Aorta (tissue), 5 donors: ENCODE measurements around the gene ARHGEF16. TPM values are rescaled to one million over a fixed set of nuclear protein-coding genes. Genes with fewer than 3 reads are reported as not detected.

Experiments
- ATAC-seq: fragments of 200-7000 bp; cut with Tn5 transposase; one replicate; pipeline ENCODE4 v1.9.1; 2022; ENCODE audit warnings: moderate library complexity; ENCODE audit not compliant: low FRiP score
- DNase-seq, 2 donors: peaks; one replicate each; pipeline ENCODE4 v3.0.0-alpha.2; 2020
- H3K27ac ChIP-seq, 2 donors: one replicate each; pipeline ENCODE4 v1.5.1; 2013; ENCODE audit warnings: low read length in 2 of 2, mild to moderate bottlenecking in 2 of 2, moderate library complexity in 2 of 2, control low read depth in 1 of 2, inconsistent platforms in 1 of 2, low read depth in 1 of 2
- H3K27me3 ChIP-seq, 2 donors: one replicate each; pipeline ENCODE4 v1.6.1; 2013; ENCODE audit warnings: control low read depth in 1 of 2, low read length in 1 of 2, mild to moderate bottlenecking in 1 of 2, moderate library complexity in 1 of 2; ENCODE audit not compliant: insufficient read depth in 2 of 2, control insufficient read depth in 1 of 2
- H3K36me3 ChIP-seq, 2 donors: one replicate each; pipeline ENCODE4 v1.6.1; 2013; ENCODE audit warnings: control low read depth in 1 of 2, low read length in 1 of 2, mild to moderate bottlenecking in 1 of 2; ENCODE audit not compliant: insufficient read depth in 2 of 2, control insufficient read depth in 1 of 2
- H3K4me1 ChIP-seq, 2 donors: one replicate each; pipeline ENCODE4 v1.6.1; 2013; ENCODE audit warnings: low read length in 2 of 2, control low read depth in 1 of 2, mild to moderate bottlenecking in 1 of 2, moderate library complexity in 1 of 2; ENCODE audit not compliant: insufficient read depth in 2 of 2, control insufficient read depth in 1 of 2
- H3K4me3 ChIP-seq, 2 donors: one replicate each; pipeline ENCODE4 v1.5.1; 2013; ENCODE audit warnings: low read length in 2 of 2, control low read depth in 1 of 2, mild to moderate bottlenecking in 1 of 2
- H3K9me3 ChIP-seq: one replicate; pipeline ENCODE4 v1.6.1; 2013; ENCODE audit warnings: mild to moderate bottlenecking, low read length; ENCODE audit not compliant: control insufficient read depth
- WGBS, 2 donors: extraction: QIAGEN DNeasy Blood & Tissue Kit; methylation state at CpG; one replicate each; pipeline ENCODE4 v1.1.7; 2013; 5-methylcytosine and 5-hydroxymethylcytosine counted together
- intact Hi-C, 2 donors: fragments of 100-400 bp; cut with DNase I; formaldehyde crosslinking; loops; one replicate each; pipeline versions ENCODE4 v1.14.2 to v1.15.0; 2022
- polyA plus RNA-seq, 2 donors: library from polyadenylated mRNA; stranded (reverse); fragments of 200-250 nt; gene quantifications; one replicate each; pipeline ENCODE4 v1.2.3, GENCODE V29; 2013
- total RNA-seq, 2 donors: library from RNA; stranded (reverse); fragmentation: NEBNext Ultra II Directional; extraction: Animal tissue kit (Norgen Biotek cat#: 25700); gene quantifications; one replicate each; pipeline ENCODE4 v1.2.1, GENCODE V29; 2021
- donor health status: healthy with polysubstance abuse.
- donor health status: Bipolar disorder and iron deficiency.
- donor health status: DM: no; HTN: no; CAD: no.
- donor health status: DM: no; HTN: no; CAD: no.
- donor health status: DM: yes; HTN: yes; CAD: no.

Gene ARHGEF16
- total and polyA plus RNA-seq, 4 donors = 0.62 to 8.8 (median 1.4) TPM; not detected in 1

GRCh38 chr1:3515272-3515671, 60.8 kb downstream of the ARHGEF16 start:
- Histone ChIP-seq H3K9me3 (no peaks in the 10 kb centered on the region), H3K4me1 (no peaks in the 10 kb centered on the region), H3K27ac (no peak overlapping the region), H3K36me3 (no peaks in the 10 kb centered on the region), H3K4me3 (no peak overlapping the region), H3K27me3 (no peaks in the 10 kb centered on the region)
- WGBS, 2 donors = 74 to 76% methylated on average over 12 of the region's 12 CpGs
- ATAC-seq = no peak
- DNase-seq = no peak
- intact Hi-C loops = no loop called here

- no peaks in the 10 kb centered on the region for H3K4me1 ChIP-seq
- no peaks in the 10 kb centered on the region for H3K36me3 ChIP-seq
- no peaks in the 10 kb centered on the region for H3K9me3 ChIP-seq
- DNase-seq (no peak), ATAC-seq (no peak)
- no peaks in the 10 kb centered on the region for H3K27me3 ChIP-seq
- H3K4me3 ChIP-seq = no peak overlapping the region
- WGBS, 2 donors = 40 to 47% methylated on average over 19 of the region's 19 CpGs
- intact Hi-C loops = no loop called here
- H3K27ac ChIP-seq = no peak overlapping the region
These were observed 61.5 kb downstream of the ARHGEF16 start for GRCh38 chr1:3515774-3516480.

GRCh38 chr1:3516481-3516869, 62.0 kb downstream of the ARHGEF16 start:
- H3K4me1 ChIP-seq = no peaks in the 10 kb centered on the region
- ATAC-seq (no peak), DNase-seq (no peak)
- no peaks in the 10 kb centered on the region for H3K9me3 ChIP-seq
- no peak overlapping the region for H3K27ac ChIP-seq
- 63 to 70% methylated on average over 15 of the region's 15 CpGs for WGBS, 2 donors
- no peak overlapping the region for H3K4me3 ChIP-seq
- H3K36me3 ChIP-seq = no peaks in the 10 kb centered on the region
- intact Hi-C loops = no loop called here
- no peaks in the 10 kb centered on the region for H3K27me3 ChIP-seq

- DNase-seq (no peak), ATAC-seq (no peak)
- Histone ChIP-seq H3K4me3 (no peak overlapping the region), H3K27me3 (no peaks in the 10 kb centered on the region), H3K27ac (no peak overlapping the region), H3K9me3 (no peaks in the 10 kb centered on the region), H3K36me3 (no peaks in the 10 kb centered on the region), H3K4me1 (no peaks in the 10 kb centered on the region)
- 71 to 73% methylated on average over 26 to 27 of the region's 27 CpGs for WGBS, 2 donors
- intact Hi-C loops = no loop called here
These were observed 62.6 kb downstream of the ARHGEF16 start for GRCh38 chr1:3516911-3517675.

- H3K27ac ChIP-seq = no peak overlapping the region
- H3K4me1 ChIP-seq = no peaks in the 10 kb centered on the region
- H3K27me3 ChIP-seq = no peaks in the 10 kb centered on the region
- ATAC-seq = no peak
- intact Hi-C loops = no loop called here
- no peaks in the 10 kb centered on the region for H3K9me3 ChIP-seq
- WGBS, 2 donors = 88% methylated on average over 12 of the region's 12 CpGs
- H3K36me3 ChIP-seq = no peaks in the 10 kb centered on the region
- no peak for DNase-seq
- H3K4me3 ChIP-seq = no peak overlapping the region
These were observed 63.8 kb downstream of the ARHGEF16 start for GRCh38 chr1:3518256-3518655.

- ATAC-seq (no peak), DNase-seq (no peak)
- Histone ChIP-seq H3K4me1 (no peaks in the 10 kb centered on the region), H3K27me3 (no peaks in the 10 kb centered on the region), H3K4me3 (no peak overlapping the region), H3K36me3 (no peaks in the 10 kb centered on the region), H3K27ac (no peak overlapping the region), H3K9me3 (no peaks in the 10 kb centered on the region)
- 92 to 94% methylated on average over 8 of the region's 8 CpGs for WGBS, 2 donors
- intact Hi-C loops = no loop called here
These were observed 64.3 kb downstream of the ARHGEF16 start for GRCh38 chr1:3518756-3519155.

- DNase-seq (no peak), ATAC-seq (no peak)
- Histone ChIP-seq H3K27me3 (no peaks in the 10 kb centered on the region), H3K36me3 (no peaks in the 10 kb centered on the region), H3K4me1 (no peaks in the 10 kb centered on the region), H3K4me3 (no peak overlapping the region), H3K27ac (no peak overlapping the region), H3K9me3 (no peaks in the 10 kb centered on the region)
- intact Hi-C loops = no loop called here
- WGBS, 2 donors = 89 to 92% methylated on average over 27 of the region's 27 CpGs
These were observed 64.9 kb downstream of the ARHGEF16 start for GRCh38 chr1:3519301-3519885.

- Histone ChIP-seq H3K4me1 (no peaks in the 10 kb centered on the region), H3K36me3 (no peaks in the 10 kb centered on the region), H3K27ac (no peak overlapping the region), H3K4me3 (no peak overlapping the region), H3K9me3 (no peaks in the 10 kb centered on the region), H3K27me3 (no peaks in the 10 kb centered on the region)
- intact Hi-C loops = no loop called here
- WGBS, 2 donors = 83% methylated on average over 24 of the region's 24 CpGs
- DNase-seq (no peak), ATAC-seq (no peak)
These were observed 66.2 kb downstream of the ARHGEF16 start for GRCh38 chr1:3520419-3521378.
